Spleen (tissue), 7 donors: ENCODE results near the gene LRRC23.

Experiments used
- CTCF ChIP-seq, 11 experiments: fragments of 200-600 bp in 7 of 11; fragments of 450-650 bp in 4 of 11; sonication (generic) in 4 of 11; IDR thresholded peaks in 8 of 11; conservative IDR thresholded peaks in 3 of 11; 1 replicate in 7 of 11; 2 replicates in 4 of 11; pipeline versions ENCODE4 v1.4.0 to v1.8.0; 2016 to 2021; ENCODE audit warnings: antibody characterized with exemption in 11 of 11, inconsistent platforms in 4 of 11, mild to moderate bottlenecking in 1 of 11
- POLR2A ChIP-seq, 3 donors: fragments of 450-650 bp; IDR thresholded peaks; one replicate each; pipeline ENCODE4 v1.5.1; 2017; ENCODE audit warnings: antibody characterized with exemption in 3 of 3, mild to moderate bottlenecking in 1 of 3
- donor health status: DM: no; HTN: no; CAD: no; lungs with moderate emphysema.
- donor health status: DM: no; HTN: no; CAD: no.
- donor health status: DM: no; HTN: no; CAD: no.

GRCh38 chr12:6945613-6946012, 41.0 kb downstream of the LRRC23 start:
- no peak for TF ChIP-seq CTCF (IDR thresholded peaks at IDR 0.05 in 8 of 11, conservative IDR thresholded peaks at IDR 0.05 in 3 of 11)
- TF ChIP-seq POLR2A (IDR thresholded peaks at IDR 0.05), result no peak
